Liver (tissue), 9 donors: ENCODE measurements around the gene STK4. TPM values are rescaled to one million over a fixed set of nuclear protein-coding genes. Genes with fewer than 3 reads are reported as not detected.

Experiments
- DNase-seq: peaks from one replicate; pipeline ENCODE4 v3.0.0-alpha.2; 2017; ENCODE audit warnings: low spot score
- H3K27ac ChIP-seq, 2 donors: one replicate each; pipeline ENCODE4 v1.7.0; 2013; ENCODE audit warnings: inconsistent platforms in 2 of 2, low read length in 2 of 2, control low read depth in 1 of 2, low read depth in 1 of 2, mild to moderate bottlenecking in 1 of 2
- H3K27me3 ChIP-seq, 4 donors: one replicate each; pipeline versions ENCODE4 v1.6.1 to v1.7.0; 2013; ENCODE audit warnings: low read length in 3 of 4, inconsistent platforms in 1 of 4, mild to moderate bottlenecking in 1 of 4, moderate library complexity in 1 of 4; ENCODE audit not compliant: control insufficient read depth in 4 of 4, insufficient read depth in 4 of 4
- H3K36me3 ChIP-seq, 4 donors: one replicate each; pipeline versions ENCODE4 v1.6.1 to v1.7.0; 2013; ENCODE audit warnings: low read length in 3 of 4, mild to moderate bottlenecking in 3 of 4, low read depth in 1 of 4, moderate library complexity in 1 of 4; ENCODE audit not compliant: control insufficient read depth in 4 of 4, insufficient read depth in 3 of 4
- H3K4me1 ChIP-seq, 4 donors: one replicate each; pipeline versions ENCODE4 v1.6.1 to v1.7.0; 2013; ENCODE audit warnings: low read length in 3 of 4, mild to moderate bottlenecking in 3 of 4, moderate library complexity in 1 of 4; ENCODE audit not compliant: control insufficient read depth in 4 of 4, insufficient read depth in 4 of 4
- H3K4me3 ChIP-seq, 3 donors: one replicate each; pipeline versions ENCODE4 v1.6.1 to v1.7.0; 2013; ENCODE audit warnings: low read length in 3 of 3, control low read depth in 1 of 3, low read depth in 1 of 3, mild to moderate bottlenecking in 1 of 3
- H3K9ac ChIP-seq, 2 donors: one replicate each; pipeline ENCODE4 v1.7.0; 2013; ENCODE audit warnings: low read length in 2 of 2, mild to moderate bottlenecking in 2 of 2, moderate library complexity in 2 of 2, control low read depth in 1 of 2, low read depth in 1 of 2
- H3K9me3 ChIP-seq, 4 donors: one replicate each; pipeline versions ENCODE4 v1.6.1 to v1.7.0; 2013; ENCODE audit warnings: low read length in 3 of 4; ENCODE audit not compliant: control insufficient read depth in 4 of 4
- EGR1 ChIP-seq, 2 donors: IDR thresholded peaks; 2 replicates each; pipeline ENCODE4 v1.6.1; 2016 to 2018; ENCODE audit warnings: antibody characterized with exemption in 2 of 2, low read depth in 2 of 2
- FOXA1 ChIP-seq: IDR thresholded peaks from 2 replicates; pipeline ENCODE4 v1.6.1; 2016; ENCODE audit warnings: antibody characterized with exemption
- FOXA2 ChIP-seq: IDR thresholded peaks from 2 replicates; pipeline ENCODE4 v1.6.1; 2016; ENCODE audit warnings: antibody characterized with exemption
- GABPA ChIP-seq, 2 donors: IDR thresholded peaks in 1 of 2; conservative IDR thresholded peaks in 1 of 2; 2 replicates each; pipeline ENCODE4 v1.6.1; 2016; ENCODE audit warnings: antibody characterized with exemption in 2 of 2, mild to moderate bottlenecking in 1 of 2, moderate library complexity in 1 of 2
- HNF4A ChIP-seq, 2 donors: conservative IDR thresholded peaks; 2 replicates each; pipeline ENCODE4 v1.6.1; 2016; ENCODE audit warnings: antibody characterized with exemption in 2 of 2, mild to moderate bottlenecking in 2 of 2
- HNF4G ChIP-seq: IDR thresholded peaks from 2 replicates; pipeline ENCODE4 v1.6.1; 2016; ENCODE audit warnings: antibody characterized with exemption
- JUND ChIP-seq, 2 donors: IDR thresholded peaks; 2 replicates each; pipeline ENCODE4 v1.6.1; 2016; ENCODE audit warnings: antibody characterized with exemption in 2 of 2
- NR2F2 ChIP-seq: IDR thresholded peaks from 2 replicates; pipeline ENCODE4 v1.6.1; 2016; ENCODE audit warnings: antibody characterized with exemption
- RAD21 ChIP-seq, 2 donors: IDR thresholded peaks; 2 replicates each; pipeline ENCODE4 v1.6.1; 2016; ENCODE audit warnings: antibody characterized with exemption in 2 of 2, mild to moderate bottlenecking in 2 of 2
- RXRA ChIP-seq, 2 donors: IDR thresholded peaks; 2 replicates each; pipeline ENCODE4 v1.6.1; 2017 to 2018; ENCODE audit warnings: antibody characterized with exemption in 2 of 2, mild to moderate bottlenecking in 1 of 2
- SP1 ChIP-seq: IDR thresholded peaks from 2 replicates; pipeline ENCODE4 v1.6.1; 2018; ENCODE audit warnings: antibody characterized with exemption, mild to moderate bottlenecking
- TAF1 ChIP-seq: conservative IDR thresholded peaks from 2 replicates; pipeline ENCODE4 v1.6.1; 2016; ENCODE audit warnings: antibody characterized with exemption, mild to moderate bottlenecking
- YY1 ChIP-seq: IDR thresholded peaks from 2 replicates; pipeline ENCODE4 v1.6.1; 2016; ENCODE audit warnings: antibody characterized with exemption, mild to moderate bottlenecking
- WGBS: extraction: QIAGEN DNeasy Blood & Tissue Kit; methylation state at CpG from one replicate; pipeline ENCODE4 v1.1.7; 2013; 5-methylcytosine and 5-hydroxymethylcytosine counted together
- polyA plus RNA-seq, 2 donors: library from polyadenylated mRNA; stranded (reverse) in 1 of 2; unstranded in 1 of 2; fragments of 200-250 nt in 1 of 2; fragments of >200 nt in 1 of 2; fragmentation: Nextera tagmentation in 1 of 2; extraction: Ambion mirVana in 1 of 2; gene quantifications; one replicate each; pipeline versions ENCODE4 v1.2.1 to v1.2.3, GENCODE V29; 2013 to 2015
- total RNA-seq, 2 donors: library from RNA; depleted of rRNA; stranded (reverse); fragments of >200 nt; gene quantifications; one replicate each; pipeline ENCODE4 v1.2.3, GENCODE V29; 2014
- TF ChIP-seq, protein P1 (sequence below): fragments of 150-350 bp; IDR thresholded peaks from 2 replicates; pipeline ENCODE4 v1.5.1; 2017; ENCODE audit warnings: improper control_type of control experiment, low read depth, low read length; ENCODE audit not compliant: missing input control
- TF ChIP-seq, protein P2 (sequence below): IDR thresholded peaks from 2 replicates; pipeline ENCODE4 v1.6.1; 2016; ENCODE audit warnings: antibody characterized with exemption
- TF ChIP-seq, protein P3 (sequence below): IDR thresholded peaks from 2 replicates; pipeline ENCODE4 v1.6.1; 2016; ENCODE audit warnings: antibody characterized with exemption
- TF ChIP-seq, protein P4 (sequence below): IDR thresholded peaks from 2 replicates; pipeline ENCODE4 v1.6.1; 2016; ENCODE audit warnings: antibody characterized with exemption
- TF ChIP-seq, protein P5 (sequence below): IDR thresholded peaks from 2 replicates; pipeline ENCODE4 v1.6.1; 2016; ENCODE audit warnings: antibody characterized with exemption, mild to moderate bottlenecking
- donor health status: healthy.
- donor health status: healthy.
- donor health status: healthy.
- donor health status: healthy.
- donor health status: healthy.

The STK4 gene
- total and polyA plus RNA-seq, 4 donors: 3.7 to 20.8 (median 13.9) TPM

DNA sequence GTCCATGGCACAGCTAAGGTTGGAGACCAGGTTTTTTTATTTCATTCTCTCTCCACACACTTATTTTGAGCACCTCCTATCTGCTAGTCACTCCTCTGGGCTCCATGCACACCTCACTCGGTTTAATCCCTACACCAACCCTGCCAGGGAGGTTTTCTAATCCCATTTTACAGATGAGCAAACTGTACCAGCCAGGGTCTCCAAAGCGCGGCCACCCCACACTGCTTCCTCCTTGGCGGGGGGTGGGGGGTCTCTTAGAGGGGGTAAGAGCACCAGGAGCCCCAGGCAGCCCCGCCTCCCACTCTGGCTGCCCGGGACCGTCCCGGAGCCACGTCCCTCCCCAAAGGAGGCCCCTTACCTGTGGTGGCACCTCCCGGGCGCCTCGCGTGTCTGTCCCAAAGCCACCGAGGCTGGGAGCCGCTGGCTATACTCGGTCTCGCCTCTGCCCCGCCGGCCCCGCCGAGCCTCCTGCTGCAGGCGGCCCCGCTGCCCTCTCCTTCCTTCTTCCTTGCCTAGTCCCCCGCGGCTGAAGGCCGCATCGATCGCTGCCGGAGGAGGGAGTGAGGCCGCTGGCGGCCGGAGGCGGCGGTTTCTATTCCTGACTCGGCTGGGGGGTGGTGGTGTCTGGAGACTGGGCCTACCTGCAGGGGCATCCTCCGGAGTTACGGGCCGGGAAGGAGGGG is 134.4 kb downstream of the STK4 start, which contains the start of gene KCNS1:
Gene KCNS1 (minus strand): TSS at position 565 of the 683 bp plus-strand sequence. CDS start 1,891 bp downstream, outside the sequence.
- Histone ChIP-seq H3K4me3 (peak within 1 kb of the TSS in 1 of 3 donors; percentile 16), H3K9ac (no peak within 1 kb of the TSS), H3K27me3 (peaks cover 4 to 13% (median 8%) of the 10 kb centered on the region in 4 donors), H3K9me3 (no peaks in the 10 kb centered on the region), H3K27ac (no peak within 1 kb of the TSS), H3K4me1 (peaks cover 11 to 23% (median 16%) of the 10 kb centered on the region in 4 donors), H3K36me3 (no peaks in the 10 kb centered on the region)
- TF ChIP-seq YY1: no peak
- no peak for TF ChIP-seq RXRA (IDR thresholded peaks at IDR 0.05)
- no peak for TF ChIP-seq RAD21 (IDR thresholded peaks at IDR 0.05)
- TF ChIP-seq, protein P1, sequence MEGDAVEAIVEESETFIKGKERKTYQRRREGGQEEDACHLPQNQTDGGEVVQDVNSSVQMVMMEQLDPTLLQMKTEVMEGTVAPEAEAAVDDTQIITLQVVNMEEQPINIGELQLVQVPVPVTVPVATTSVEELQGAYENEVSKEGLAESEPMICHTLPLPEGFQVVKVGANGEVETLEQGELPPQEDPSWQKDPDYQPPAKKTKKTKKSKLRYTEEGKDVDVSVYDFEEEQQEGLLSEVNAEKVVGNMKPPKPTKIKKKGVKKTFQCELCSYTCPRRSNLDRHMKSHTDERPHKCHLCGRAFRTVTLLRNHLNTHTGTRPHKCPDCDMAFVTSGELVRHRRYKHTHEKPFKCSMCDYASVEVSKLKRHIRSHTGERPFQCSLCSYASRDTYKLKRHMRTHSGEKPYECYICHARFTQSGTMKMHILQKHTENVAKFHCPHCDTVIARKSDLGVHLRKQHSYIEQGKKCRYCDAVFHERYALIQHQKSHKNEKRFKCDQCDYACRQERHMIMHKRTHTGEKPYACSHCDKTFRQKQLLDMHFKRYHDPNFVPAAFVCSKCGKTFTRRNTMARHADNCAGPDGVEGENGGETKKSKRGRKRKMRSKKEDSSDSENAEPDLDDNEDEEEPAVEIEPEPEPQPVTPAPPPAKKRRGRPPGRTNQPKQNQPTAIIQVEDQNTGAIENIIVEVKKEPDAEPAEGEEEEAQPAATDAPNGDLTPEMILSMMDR: no peak
- no peak for TF ChIP-seq FOXA1
- TF ChIP-seq, protein P2, sequence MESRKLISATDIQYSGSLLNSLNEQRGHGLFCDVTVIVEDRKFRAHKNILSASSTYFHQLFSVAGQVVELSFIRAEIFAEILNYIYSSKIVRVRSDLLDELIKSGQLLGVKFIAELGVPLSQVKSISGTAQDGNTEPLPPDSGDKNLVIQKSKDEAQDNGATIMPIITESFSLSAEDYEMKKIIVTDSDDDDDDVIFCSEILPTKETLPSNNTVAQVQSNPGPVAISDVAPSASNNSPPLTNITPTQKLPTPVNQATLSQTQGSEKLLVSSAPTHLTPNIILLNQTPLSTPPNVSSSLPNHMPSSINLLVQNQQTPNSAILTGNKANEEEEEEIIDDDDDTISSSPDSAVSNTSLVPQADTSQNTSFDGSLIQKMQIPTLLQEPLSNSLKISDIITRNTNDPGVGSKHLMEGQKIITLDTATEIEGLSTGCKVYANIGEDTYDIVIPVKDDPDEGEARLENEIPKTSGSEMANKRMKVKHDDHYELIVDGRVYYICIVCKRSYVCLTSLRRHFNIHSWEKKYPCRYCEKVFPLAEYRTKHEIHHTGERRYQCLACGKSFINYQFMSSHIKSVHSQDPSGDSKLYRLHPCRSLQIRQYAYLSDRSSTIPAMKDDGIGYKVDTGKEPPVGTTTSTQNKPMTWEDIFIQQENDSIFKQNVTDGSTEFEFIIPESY: no peak
- TF ChIP-seq NR2F2: no peak
- no peak for TF ChIP-seq HNF4G
- no peak for TF ChIP-seq TAF1
- TF ChIP-seq, protein P3, sequence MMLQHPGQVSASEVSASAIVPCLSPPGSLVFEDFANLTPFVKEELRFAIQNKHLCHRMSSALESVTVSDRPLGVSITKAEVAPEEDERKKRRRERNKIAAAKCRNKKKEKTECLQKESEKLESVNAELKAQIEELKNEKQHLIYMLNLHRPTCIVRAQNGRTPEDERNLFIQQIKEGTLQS: no peak
- no peak for TF ChIP-seq FOXA2
- TF ChIP-seq, protein P4, sequence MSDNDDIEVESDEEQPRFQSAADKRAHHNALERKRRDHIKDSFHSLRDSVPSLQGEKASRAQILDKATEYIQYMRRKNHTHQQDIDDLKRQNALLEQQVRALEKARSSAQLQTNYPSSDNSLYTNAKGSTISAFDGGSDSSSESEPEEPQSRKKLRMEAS: no peak
- no peak for TF ChIP-seq SP1
- TF ChIP-seq EGR1 (IDR thresholded peaks at IDR 0.05; ENCODE audit: low read depth in 2 of 2): no peak
- TF ChIP-seq, protein P5, sequence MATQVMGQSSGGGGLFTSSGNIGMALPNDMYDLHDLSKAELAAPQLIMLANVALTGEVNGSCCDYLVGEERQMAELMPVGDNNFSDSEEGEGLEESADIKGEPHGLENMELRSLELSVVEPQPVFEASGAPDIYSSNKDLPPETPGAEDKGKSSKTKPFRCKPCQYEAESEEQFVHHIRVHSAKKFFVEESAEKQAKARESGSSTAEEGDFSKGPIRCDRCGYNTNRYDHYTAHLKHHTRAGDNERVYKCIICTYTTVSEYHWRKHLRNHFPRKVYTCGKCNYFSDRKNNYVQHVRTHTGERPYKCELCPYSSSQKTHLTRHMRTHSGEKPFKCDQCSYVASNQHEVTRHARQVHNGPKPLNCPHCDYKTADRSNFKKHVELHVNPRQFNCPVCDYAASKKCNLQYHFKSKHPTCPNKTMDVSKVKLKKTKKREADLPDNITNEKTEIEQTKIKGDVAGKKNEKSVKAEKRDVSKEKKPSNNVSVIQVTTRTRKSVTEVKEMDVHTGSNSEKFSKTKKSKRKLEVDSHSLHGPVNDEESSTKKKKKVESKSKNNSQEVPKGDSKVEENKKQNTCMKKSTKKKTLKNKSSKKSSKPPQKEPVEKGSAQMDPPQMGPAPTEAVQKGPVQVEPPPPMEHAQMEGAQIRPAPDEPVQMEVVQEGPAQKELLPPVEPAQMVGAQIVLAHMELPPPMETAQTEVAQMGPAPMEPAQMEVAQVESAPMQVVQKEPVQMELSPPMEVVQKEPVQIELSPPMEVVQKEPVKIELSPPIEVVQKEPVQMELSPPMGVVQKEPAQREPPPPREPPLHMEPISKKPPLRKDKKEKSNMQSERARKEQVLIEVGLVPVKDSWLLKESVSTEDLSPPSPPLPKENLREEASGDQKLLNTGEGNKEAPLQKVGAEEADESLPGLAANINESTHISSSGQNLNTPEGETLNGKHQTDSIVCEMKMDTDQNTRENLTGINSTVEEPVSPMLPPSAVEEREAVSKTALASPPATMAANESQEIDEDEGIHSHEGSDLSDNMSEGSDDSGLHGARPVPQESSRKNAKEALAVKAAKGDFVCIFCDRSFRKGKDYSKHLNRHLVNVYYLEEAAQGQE: no peak
- no peak for TF ChIP-seq HNF4A (conservative IDR thresholded peaks at IDR 0.05)
- TF ChIP-seq JUND (IDR thresholded peaks at IDR 0.05): no peak
- TF ChIP-seq GABPA (IDR thresholded peaks at IDR 0.05 in 1 of 2, conservative IDR thresholded peaks at IDR 0.05 in 1 of 2): no peak
- WGBS: 9% methylated on average over 38 of the region's 38 CpGs
- no peak for DNase-seq
